ENCODE measurements around the gene MAN2A2. TPM values are rescaled to one million over a fixed set of nuclear protein-coding genes. Genes with fewer than 3 reads are reported as not detected.

MAN2A2 gene
- total RNA-seq, 1 donor from 2014 or later = 51.4 TPM

DNA sequence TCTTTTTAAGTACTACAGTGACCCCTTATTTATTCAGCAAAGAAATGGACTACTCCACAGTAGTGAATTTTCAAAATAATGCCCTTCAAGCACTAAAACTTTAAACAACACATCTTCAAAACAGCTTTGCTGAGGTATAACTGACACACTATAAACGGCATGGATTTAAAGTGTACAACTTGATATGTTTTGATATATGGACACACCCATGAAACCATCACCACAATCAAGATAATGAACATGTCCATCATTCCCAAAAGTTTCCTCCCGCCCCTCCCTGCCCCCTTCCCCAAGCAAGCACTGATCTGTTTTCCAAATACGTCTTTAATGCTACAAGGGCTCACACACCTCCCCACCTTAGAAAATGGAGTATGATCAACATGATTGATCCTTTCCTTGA is 36.3 kb upstream of the MAN2A2 start:
- TF ChIP-seq, protein P1, sequence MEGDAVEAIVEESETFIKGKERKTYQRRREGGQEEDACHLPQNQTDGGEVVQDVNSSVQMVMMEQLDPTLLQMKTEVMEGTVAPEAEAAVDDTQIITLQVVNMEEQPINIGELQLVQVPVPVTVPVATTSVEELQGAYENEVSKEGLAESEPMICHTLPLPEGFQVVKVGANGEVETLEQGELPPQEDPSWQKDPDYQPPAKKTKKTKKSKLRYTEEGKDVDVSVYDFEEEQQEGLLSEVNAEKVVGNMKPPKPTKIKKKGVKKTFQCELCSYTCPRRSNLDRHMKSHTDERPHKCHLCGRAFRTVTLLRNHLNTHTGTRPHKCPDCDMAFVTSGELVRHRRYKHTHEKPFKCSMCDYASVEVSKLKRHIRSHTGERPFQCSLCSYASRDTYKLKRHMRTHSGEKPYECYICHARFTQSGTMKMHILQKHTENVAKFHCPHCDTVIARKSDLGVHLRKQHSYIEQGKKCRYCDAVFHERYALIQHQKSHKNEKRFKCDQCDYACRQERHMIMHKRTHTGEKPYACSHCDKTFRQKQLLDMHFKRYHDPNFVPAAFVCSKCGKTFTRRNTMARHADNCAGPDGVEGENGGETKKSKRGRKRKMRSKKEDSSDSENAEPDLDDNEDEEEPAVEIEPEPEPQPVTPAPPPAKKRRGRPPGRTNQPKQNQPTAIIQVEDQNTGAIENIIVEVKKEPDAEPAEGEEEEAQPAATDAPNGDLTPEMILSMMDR (IDR thresholded peaks at IDR 0.05) = no peak
- Mint-ChIP-seq H3K4me1 (ENCODE audit: low read depth) (peaks cover 41% of the 10 kb centered on the region), H3K36me3 (ENCODE audit: low read depth) (no peaks in the 10 kb centered on the region), H3K4me3 (ENCODE audit: unreplicated experiment) (no peak overlapping the region), H3K9me3 (ENCODE audit: low read depth) (no peaks in the 10 kb centered on the region), H3K27ac (ENCODE audit: unreplicated experiment) (no peak overlapping the region), H3K27me3 (ENCODE audit: low read depth) (no peaks in the 10 kb centered on the region)
- DNase-seq (ENCODE audit: low spot score) = no peak

- Mint-ChIP-seq H3K9me3 (ENCODE audit: low read depth) (no peaks in the 10 kb centered on the region), H3K4me3 (ENCODE audit: unreplicated experiment) (no peak within 1 kb of the TSS), H3K4me1 (ENCODE audit: low read depth) (peaks cover 51% of the 10 kb centered on the region), H3K36me3 (ENCODE audit: low read depth) (no peaks in the 10 kb centered on the region), H3K27me3 (ENCODE audit: low read depth) (no peaks in the 10 kb centered on the region), H3K27ac (ENCODE audit: unreplicated experiment) (peak within 1 kb of the TSS; percentile 95)
- no peak for DNase-seq (ENCODE audit: low spot score)
- TF ChIP-seq, protein P1 (IDR thresholded peaks at IDR 0.05) = no peak
Measured at GRCh38 chr15:90868261-90868689, 34.8 kb upstream of the MAN2A2 start, which contains the start of gene FURIN. Gene FURIN (plus strand): TSS chr15:90868588. CDS start chr15:90875741, 7,153 bp downstream.

GRCh38 chr15:90869140-90869541 is 34.0 kb upstream of the MAN2A2 start:
- Mint-ChIP-seq H3K27ac (ENCODE audit: unreplicated experiment) (peak overlapping the region; percentile 95), H3K27me3 (ENCODE audit: low read depth) (no peaks in the 10 kb centered on the region), H3K9me3 (ENCODE audit: low read depth) (no peaks in the 10 kb centered on the region), H3K36me3 (ENCODE audit: low read depth) (no peaks in the 10 kb centered on the region), H3K4me1 (ENCODE audit: low read depth) (peaks cover 52% of the 10 kb centered on the region), H3K4me3 (ENCODE audit: unreplicated experiment) (no peak overlapping the region)
- TF ChIP-seq, protein P1 (IDR thresholded peaks at IDR 0.05) = no peak
- no peak for DNase-seq (ENCODE audit: low spot score)

- no peaks in the 10 kb centered on the region for H3K9me3 Mint-ChIP-seq (ENCODE audit: low read depth)
- no peaks in the 10 kb centered on the region for H3K36me3 Mint-ChIP-seq (ENCODE audit: low read depth)
- H3K27ac Mint-ChIP-seq (ENCODE audit: unreplicated experiment) = peak overlapping the region; percentile 95
- peak overlapping the region; percentile 12 for H3K4me3 Mint-ChIP-seq (ENCODE audit: unreplicated experiment)
- H3K4me1 Mint-ChIP-seq (ENCODE audit: low read depth) = peaks cover 56% of the 10 kb centered on the region
- peak; percentile 88 for DNase-seq (ENCODE audit: low spot score)
- TF ChIP-seq, protein P1 (IDR thresholded peaks at IDR 0.05) = no peak
- no peaks in the 10 kb centered on the region for H3K27me3 Mint-ChIP-seq (ENCODE audit: low read depth)
Measured at GRCh38 chr15:90869601-90870353, 33.3 kb upstream of the MAN2A2 start.

- no peaks in the 10 kb centered on the region for H3K9me3 Mint-ChIP-seq (ENCODE audit: low read depth)
- H3K4me1 Mint-ChIP-seq (ENCODE audit: low read depth) = peaks cover 56% of the 10 kb centered on the region
- no peaks in the 10 kb centered on the region for H3K27me3 Mint-ChIP-seq (ENCODE audit: low read depth)
- H3K4me3 Mint-ChIP-seq (ENCODE audit: unreplicated experiment) = peak overlapping the region; percentile 78
- no peaks in the 10 kb centered on the region for H3K36me3 Mint-ChIP-seq (ENCODE audit: low read depth)
- TF ChIP-seq, protein P1 (IDR thresholded peaks at IDR 0.05) = no peak
- peak overlapping the region; percentile 95 for H3K27ac Mint-ChIP-seq (ENCODE audit: unreplicated experiment)
- DNase-seq (ENCODE audit: low spot score) = no peak
Measured at GRCh38 chr15:90870354-90871138, 32.6 kb upstream of the MAN2A2 start.
